Panc1 (cell line): ENCODE results near the gene COX8A. TPM values are rescaled to one million over a fixed set of nuclear protein-coding genes. Genes with fewer than 3 reads are reported as not detected.

Source experiments
- ATAC-seq: fragments of 200-7000 bp; cut with Tn5 transposase; 2 replicates; pipeline ENCODE4 v1.9.1; 2020; ENCODE audit warnings: mild to moderate bottlenecking, moderate library complexity
- BruUV-seq: library from RNA; stranded (reverse); fragments of 400-500 nt; replicated peaks from 2 replicates; lab custom pipeline; 2021; lab: Mats Ljungman, UMichigan
- CTCF ChIA-PET: fragments of 300-600 bp; sonication (Branson Sonifier 250); formaldehyde crosslinking; loops from one replicate; lab custom pipeline; 2022; ENCODE audit warnings: antibody characterized with exemption; lab: Charles Lee
- POLR2A ChIA-PET: fragments of 300-600 bp; sonication (Branson Sonifier 250); formaldehyde crosslinking; loops from one replicate; lab custom pipeline; 2022; ENCODE audit warnings: antibody characterized with exemption; lab: Charles Lee
- DNase-seq: peaks from one replicate; pipeline ENCODE4 v3.0.0-alpha.2; 2010; ENCODE audit warnings: low read depth, low spot score
- H3K27ac ChIP-seq: 2 replicates; pipeline ENCODE4 v1.5.1; 2011; ENCODE audit warnings: mild to moderate bottlenecking, low read length, inconsistent platforms
- H3K27me3 ChIP-seq: fragments of 200-500 bp; sonication (Bioruptor generic); 2 replicates; pipeline ENCODE4 v1.6.0; 2014; ENCODE audit warnings: low read length, inconsistent platforms; ENCODE audit not compliant: control insufficient read depth, insufficient read depth
- H3K36me3 ChIP-seq: fragments of 200-500 bp; sonication (Bioruptor generic); 2 replicates; pipeline ENCODE4 v1.5.1; 2014; ENCODE audit warnings: inconsistent platforms, mild to moderate bottlenecking, low read length, moderate library complexity; ENCODE audit not compliant: control insufficient read depth, insufficient read depth
- H3K4me1 ChIP-seq: 2 replicates; pipeline ENCODE4 v1.5.1; 2011; ENCODE audit warnings: inconsistent platforms, mild to moderate bottlenecking, low read length, moderate library complexity; ENCODE audit not compliant: control insufficient read depth, insufficient read depth
- H3K4me3 ChIP-seq, 2 experiments: 2 replicates each; pipeline ENCODE4 v1.5.1; 2011 to 2012; ENCODE audit warnings: low read depth in 2 of 2, low read length in 2 of 2, mild to moderate bottlenecking in 2 of 2, inconsistent platforms in 1 of 2, moderate library complexity in 1 of 2
- H3K9me3 ChIP-seq: fragments of 200-500 bp; sonication (Bioruptor generic); 2 replicates; pipeline ENCODE4 v1.5.1; 2014; ENCODE audit warnings: low read depth, mild to moderate bottlenecking, inconsistent platforms, low read length, moderate library complexity; ENCODE audit not compliant: control insufficient read depth, insufficient read depth
- POLR2AphosphoS5 ChIP-seq: IDR thresholded peaks from 2 replicates; pipeline ENCODE4 v1.6.1; 2012; ENCODE audit warnings: mild to moderate bottlenecking, low read depth, low read length, moderate library complexity
- REST ChIP-seq, 2 experiments: IDR thresholded peaks; 2 replicates each; pipeline ENCODE4 v1.6.1; 2011 to 2012; ENCODE audit warnings: low read depth in 2 of 2, control low read depth in 1 of 2, low read length in 1 of 2, mild to moderate bottlenecking in 1 of 2, moderate library complexity in 1 of 2; ENCODE audit not compliant: insufficient read depth in 1 of 2
- SIN3A ChIP-seq: IDR thresholded peaks from 2 replicates; pipeline ENCODE4 v1.6.1; 2012; ENCODE audit warnings: low read depth, mild to moderate bottlenecking, low read length, moderate library complexity, borderline replicate concordance; ENCODE audit not compliant: insufficient read depth
- TCF7L2 ChIP-seq: IDR thresholded peaks from 2 replicates; pipeline ENCODE4 v1.6.1; 2011; ENCODE audit warnings: mild to moderate bottlenecking, low read depth, low read length, inconsistent platforms
- in situ Hi-C: cut with HindIII; loops from 2 replicates; pipeline ENCODE4 v1.10.0; 2016; ENCODE audit warnings: low sequenced_read_pairs, low pct_unique_long_range_greater_than_20kb
- intact Hi-C: fragments of 100-400 bp; cut with micrococcal nuclease; formaldehyde crosslinking; loops from one replicate; pipeline ENCODE4 v1.10.0; 2022; ENCODE audit not compliant: unreplicated experiment
- total RNA-seq: library from RNA; stranded (reverse); gene quantifications from one replicate; pipeline ENCODE4 v1.2.1, GENCODE V29; 2021; ENCODE audit not compliant: unreplicated experiment
- TF ChIP-seq, protein P1 (sequence below): fragments of 450-650 bp; IDR thresholded peaks from 2 replicates; pipeline ENCODE4 v1.5.1; 2017; ENCODE audit warnings: mild to moderate bottlenecking

COX8A gene
- total RNA-seq, 1 experiment from 2014 or later = 613 TPM

- Histone ChIP-seq H3K4me3 (no peak overlapping the region), H3K9me3 (no peaks in the 10 kb centered on the region), H3K27ac (no peak overlapping the region), H3K36me3 (no peaks in the 10 kb centered on the region), H3K27me3 (no peaks in the 10 kb centered on the region), H3K4me1 (peaks cover 2% of the 10 kb centered on the region; the same call in 1 of the 2 replicates)
- no peak for TF ChIP-seq REST (IDR thresholded peaks at IDR 0.05; ENCODE audit: insufficient read depth in 1 of 2, low read depth in 2 of 2, low read length in 1 of 2)
- TF ChIP-seq, protein P1, sequence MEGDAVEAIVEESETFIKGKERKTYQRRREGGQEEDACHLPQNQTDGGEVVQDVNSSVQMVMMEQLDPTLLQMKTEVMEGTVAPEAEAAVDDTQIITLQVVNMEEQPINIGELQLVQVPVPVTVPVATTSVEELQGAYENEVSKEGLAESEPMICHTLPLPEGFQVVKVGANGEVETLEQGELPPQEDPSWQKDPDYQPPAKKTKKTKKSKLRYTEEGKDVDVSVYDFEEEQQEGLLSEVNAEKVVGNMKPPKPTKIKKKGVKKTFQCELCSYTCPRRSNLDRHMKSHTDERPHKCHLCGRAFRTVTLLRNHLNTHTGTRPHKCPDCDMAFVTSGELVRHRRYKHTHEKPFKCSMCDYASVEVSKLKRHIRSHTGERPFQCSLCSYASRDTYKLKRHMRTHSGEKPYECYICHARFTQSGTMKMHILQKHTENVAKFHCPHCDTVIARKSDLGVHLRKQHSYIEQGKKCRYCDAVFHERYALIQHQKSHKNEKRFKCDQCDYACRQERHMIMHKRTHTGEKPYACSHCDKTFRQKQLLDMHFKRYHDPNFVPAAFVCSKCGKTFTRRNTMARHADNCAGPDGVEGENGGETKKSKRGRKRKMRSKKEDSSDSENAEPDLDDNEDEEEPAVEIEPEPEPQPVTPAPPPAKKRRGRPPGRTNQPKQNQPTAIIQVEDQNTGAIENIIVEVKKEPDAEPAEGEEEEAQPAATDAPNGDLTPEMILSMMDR = no peak
- TF ChIP-seq SIN3A = no peak
- TF ChIP-seq POLR2AphosphoS5 = no peak
- no peak for TF ChIP-seq TCF7L2
- no peak for DNase-seq
- ChIA-PET POLR2A (no interaction called here), CTCF (no interaction called here)
- ATAC-seq = no peak
- intact Hi-C loops = no loop called here
- no TSS peak for BruUV-seq
- in situ Hi-C loops = no loop called here
Measured at GRCh38 chr11:64023712-64024710, 49.6 kb downstream of the COX8A start.

- H3K27me3 ChIP-seq = no peaks in the 10 kb centered on the region
- no peaks in the 10 kb centered on the region; the same call in 1 of the 2 replicates for H3K4me1 ChIP-seq
- no TSS peak for BruUV-seq
- no peak overlapping the region for H3K4me3 ChIP-seq
- in situ Hi-C loops = no loop called here
- no peak overlapping the region for H3K27ac ChIP-seq
- H3K9me3 ChIP-seq = no peaks in the 10 kb centered on the region
- no peaks in the 10 kb centered on the region for H3K36me3 ChIP-seq
- ATAC-seq (no peak), DNase-seq (no peak)
- intact Hi-C loops = no loop called here
- ChIA-PET CTCF (no interaction called here), POLR2A (no interaction called here)
- TF ChIP-seq TCF7L2 (no peak), POLR2AphosphoS5 (no peak), REST (IDR thresholded peaks at IDR 0.05; ENCODE audit: insufficient read depth in 1 of 2, low read depth in 2 of 2, low read length in 1 of 2) (no peak), SIN3A (no peak)
- TF ChIP-seq, protein P1 = no peak
Measured at GRCh38 chr11:64025205-64025604, 50.8 kb downstream of the COX8A start.
